Nephron (organoid): Measurements from ENCODE around the gene ARHGEF7.

Experiments
- H3K27ac Mint-ChIP-seq, 3 experiments: 2 replicates each; pipeline ENCODE4 v1.8.0; 2020; ENCODE audit warnings: mixed read lengths in 3 of 3, mild to moderate bottlenecking in 2 of 3, moderate library complexity in 1 of 3
- H3K27me3 Mint-ChIP-seq: 2 replicates; pipeline ENCODE4 v1.8.0; 2021; ENCODE audit warnings: low read depth, mild to moderate bottlenecking, moderate library complexity, mixed read lengths
- H3K36me3 Mint-ChIP-seq: 2 replicates; pipeline ENCODE4 v1.8.0; 2020; ENCODE audit warnings: low read depth, mixed read lengths
- H3K4me1 Mint-ChIP-seq: 2 replicates; pipeline ENCODE4 v1.8.0; 2020; ENCODE audit warnings: mixed read lengths
- H3K4me3 Mint-ChIP-seq, 3 experiments: 2 replicates each; pipeline ENCODE4 v1.8.0; 2020; ENCODE audit warnings: mild to moderate bottlenecking in 3 of 3, mixed read lengths in 3 of 3, moderate library complexity in 2 of 3
- H3K9me3 Mint-ChIP-seq: 2 replicates; pipeline ENCODE4 v1.8.0; 2020; ENCODE audit warnings: mixed read lengths
- TF ChIP-seq, protein P1 (sequence below), 3 experiments: fragments of 200-600 bp; sonication (generic); IDR thresholded peaks; one replicate each; pipeline ENCODE4 v1.5.0; 2021; ENCODE audit warnings: antibody characterized with exemption in 3 of 3; ENCODE audit not compliant: unreplicated experiment in 3 of 3

Gene ARHGEF7

DNA sequence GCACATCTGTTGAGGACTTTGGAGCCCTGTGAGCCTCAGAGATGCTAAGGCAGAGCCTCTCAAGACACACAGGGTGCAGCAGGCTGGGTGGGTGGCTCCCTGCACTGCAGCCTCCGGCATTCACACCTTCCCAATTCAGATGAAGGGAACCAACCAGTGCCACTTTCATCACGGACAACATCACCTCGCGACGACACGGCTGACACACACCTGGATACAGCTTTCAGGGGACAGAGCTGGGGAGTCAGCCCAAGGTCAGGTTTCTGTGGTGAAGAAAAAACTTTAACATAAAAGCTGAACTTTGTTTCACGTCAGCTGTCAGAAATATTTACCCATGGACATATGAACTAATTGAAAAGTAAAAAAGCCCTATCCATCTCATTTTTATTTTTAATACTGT, 24.9 kb upstream of the ARHGEF7 start:
- Mint-ChIP-seq H3K4me1 (peaks cover 5% of the 10 kb centered on the region), H3K27ac (no peak overlapping the region), H3K27me3 (peaks cover 14% of the 10 kb centered on the region), H3K4me3 (no peak overlapping the region), H3K9me3 (no peaks in the 10 kb centered on the region), H3K36me3 (no peaks in the 10 kb centered on the region)
- TF ChIP-seq, protein P1, sequence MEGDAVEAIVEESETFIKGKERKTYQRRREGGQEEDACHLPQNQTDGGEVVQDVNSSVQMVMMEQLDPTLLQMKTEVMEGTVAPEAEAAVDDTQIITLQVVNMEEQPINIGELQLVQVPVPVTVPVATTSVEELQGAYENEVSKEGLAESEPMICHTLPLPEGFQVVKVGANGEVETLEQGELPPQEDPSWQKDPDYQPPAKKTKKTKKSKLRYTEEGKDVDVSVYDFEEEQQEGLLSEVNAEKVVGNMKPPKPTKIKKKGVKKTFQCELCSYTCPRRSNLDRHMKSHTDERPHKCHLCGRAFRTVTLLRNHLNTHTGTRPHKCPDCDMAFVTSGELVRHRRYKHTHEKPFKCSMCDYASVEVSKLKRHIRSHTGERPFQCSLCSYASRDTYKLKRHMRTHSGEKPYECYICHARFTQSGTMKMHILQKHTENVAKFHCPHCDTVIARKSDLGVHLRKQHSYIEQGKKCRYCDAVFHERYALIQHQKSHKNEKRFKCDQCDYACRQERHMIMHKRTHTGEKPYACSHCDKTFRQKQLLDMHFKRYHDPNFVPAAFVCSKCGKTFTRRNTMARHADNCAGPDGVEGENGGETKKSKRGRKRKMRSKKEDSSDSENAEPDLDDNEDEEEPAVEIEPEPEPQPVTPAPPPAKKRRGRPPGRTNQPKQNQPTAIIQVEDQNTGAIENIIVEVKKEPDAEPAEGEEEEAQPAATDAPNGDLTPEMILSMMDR (IDR thresholded peaks at IDR 0.05; ENCODE audit: unreplicated experiment in 3 of 3): no peak

DNA sequence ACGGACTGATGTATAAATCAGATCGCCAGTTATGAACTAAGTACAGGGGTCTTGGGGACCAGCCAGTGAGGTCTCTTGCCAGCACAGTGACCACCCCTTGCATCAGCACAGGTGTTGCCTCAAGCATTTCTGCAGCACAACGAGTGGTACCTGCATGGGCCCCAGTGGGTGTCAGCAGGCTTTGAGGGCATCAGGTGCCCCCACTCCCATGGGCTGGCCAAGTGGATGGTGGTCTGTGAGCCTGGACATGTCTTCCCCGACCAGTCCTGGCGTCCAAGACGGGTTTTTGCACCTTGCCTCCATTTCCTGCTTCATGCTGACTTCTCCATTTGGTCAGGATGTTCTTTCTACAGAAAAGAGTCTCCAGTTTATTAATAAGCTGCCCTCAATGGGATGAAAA, 22.4 kb upstream of the ARHGEF7 start:
- Mint-ChIP-seq H3K36me3 (no peaks in the 10 kb centered on the region), H3K4me1 (peaks cover 5% of the 10 kb centered on the region), H3K4me3 (no peak overlapping the region), H3K9me3 (no peaks in the 10 kb centered on the region), H3K27ac (no peak overlapping the region), H3K27me3 (peaks cover 25% of the 10 kb centered on the region)
- TF ChIP-seq, protein P1 (IDR thresholded peaks at IDR 0.05; ENCODE audit: unreplicated experiment in 3 of 3): no peak

DNA sequence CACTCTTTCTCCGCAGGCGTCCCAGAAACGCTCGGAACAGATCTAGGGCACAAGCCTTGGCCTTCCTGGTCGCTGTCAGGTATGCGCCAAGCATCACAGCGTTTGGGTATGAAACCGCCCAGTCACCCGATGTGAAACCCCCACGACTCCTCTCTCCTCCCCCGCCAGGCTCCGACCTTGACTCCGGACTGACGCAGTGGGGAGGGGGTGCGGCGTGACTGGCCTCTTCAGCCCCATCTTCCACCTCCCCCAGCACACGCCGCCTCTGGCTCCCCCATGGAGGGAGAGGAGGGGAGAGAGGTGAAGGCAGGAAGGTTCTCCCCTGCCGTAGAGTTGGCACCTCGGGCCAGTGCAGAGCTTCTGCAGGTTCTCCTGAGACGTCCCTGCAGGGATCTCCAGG, 22.0 kb upstream of the ARHGEF7 start:
- Mint-ChIP-seq H3K36me3 (no peaks in the 10 kb centered on the region), H3K27me3 (peaks cover 27% of the 10 kb centered on the region), H3K9me3 (no peaks in the 10 kb centered on the region), H3K27ac (no peak overlapping the region), H3K4me1 (peaks cover 7% of the 10 kb centered on the region), H3K4me3 (no peak overlapping the region)
- TF ChIP-seq, protein P1 (IDR thresholded peaks at IDR 0.05; ENCODE audit: unreplicated experiment in 3 of 3): no peak

DNA sequence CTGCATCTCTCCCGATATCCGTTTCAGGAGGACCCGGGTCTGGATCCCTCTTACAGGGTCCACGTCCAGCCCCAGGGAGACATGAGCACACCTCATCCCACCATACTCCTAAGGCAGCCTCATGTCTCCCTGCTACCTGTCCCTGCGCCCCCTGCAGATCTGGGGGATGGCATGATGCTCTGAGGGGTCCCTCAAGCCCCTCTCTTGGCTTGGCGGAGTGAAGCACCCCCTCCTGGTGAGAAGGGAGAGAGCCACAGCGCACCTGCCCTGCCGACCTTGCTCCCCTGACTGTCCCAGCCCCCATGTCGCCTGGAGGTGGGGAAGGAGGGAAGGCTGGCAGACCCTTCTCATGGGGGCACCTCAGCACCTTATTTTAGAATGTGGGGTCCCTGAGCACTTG, 21.5 kb upstream of the ARHGEF7 start:
- Mint-ChIP-seq H3K4me1 (peaks cover 8% of the 10 kb centered on the region), H3K27ac (no peak overlapping the region), H3K9me3 (no peaks in the 10 kb centered on the region), H3K4me3 (no peak overlapping the region), H3K36me3 (no peaks in the 10 kb centered on the region), H3K27me3 (peaks cover 31% of the 10 kb centered on the region)
- TF ChIP-seq, protein P1 (IDR thresholded peaks at IDR 0.05; ENCODE audit: unreplicated experiment in 3 of 3): no peak

DNA sequence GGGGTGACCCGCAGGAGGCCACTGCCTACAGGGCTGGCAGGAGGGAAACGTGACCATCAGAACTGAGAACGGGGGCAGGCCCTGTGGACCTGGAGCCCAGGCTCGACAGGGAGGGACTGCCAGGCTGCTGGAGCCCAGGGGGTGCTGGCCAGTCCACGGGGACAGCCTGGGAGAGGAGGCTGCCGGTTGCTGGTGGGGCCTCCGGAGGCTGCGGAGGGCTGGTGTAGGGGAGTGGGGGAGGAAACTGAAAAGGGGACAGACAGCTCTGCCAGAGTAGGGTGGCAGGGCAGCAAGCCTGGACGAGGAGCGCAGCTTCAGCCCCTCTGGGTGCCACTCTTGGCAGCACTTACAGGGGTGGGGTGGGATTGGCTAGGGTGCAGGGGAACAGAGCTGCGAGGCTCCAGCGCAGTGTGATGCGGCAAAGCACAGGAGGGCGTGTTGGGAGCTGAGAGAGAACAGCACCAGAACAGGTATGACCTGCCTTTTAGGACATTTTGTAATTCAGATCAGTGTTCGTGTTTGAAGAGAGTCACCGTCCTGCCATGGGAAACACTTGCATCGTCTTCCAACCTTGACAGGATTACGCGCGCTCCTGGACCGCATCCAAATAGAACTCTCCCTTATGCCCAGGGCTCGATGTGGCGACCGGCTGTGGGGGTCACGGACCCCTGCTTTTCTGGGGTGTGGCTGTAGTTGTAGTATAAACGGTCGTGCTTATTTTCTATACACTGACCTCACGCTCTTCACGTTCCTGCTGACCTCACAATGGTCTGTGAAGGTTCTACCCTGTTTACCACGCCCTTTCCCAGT, 19.9 kb upstream of the ARHGEF7 start:
- Mint-ChIP-seq H3K27me3 (peaks cover 37% of the 10 kb centered on the region), H3K4me1 (peaks cover 8% of the 10 kb centered on the region), H3K27ac (no peak overlapping the region), H3K36me3 (no peaks in the 10 kb centered on the region), H3K4me3 (no peak overlapping the region), H3K9me3 (peaks cover 2% of the 10 kb centered on the region)
- TF ChIP-seq, protein P1 (IDR thresholded peaks at IDR 0.05; ENCODE audit: unreplicated experiment in 3 of 3): no peak
